Measurements from ENCODE around the gene ANHX. TPM values are rescaled to one million over a fixed set of nuclear protein-coding genes. Genes with fewer than 3 reads are reported as not detected.
"Not testable (repeated sequence)": the region's sequence is repeated elsewhere in the genome, so short reads cannot be mapped to it uniquely, and the experiment has no call there.

ANHX gene
- not detected for total RNA-seq
- polyA plus RNA-seq = not detected
- total RNA-seq = 0 reads per million in 6 experiments

- POLR2A ChIA-PET = no interaction called here
These were observed at the start of gene ANHX for GRCh38 chr12:133235401-133236112. Gene ANHX, minus strand, starts transcription at chr12:133235877. Its CDS starts 1,521 bp downstream, at chr12:133234356.

GRCh38 chr12:133264668-133265067 is 29.0 kb upstream of the ANHX start:
- ATAC-seq, POLR2A ChIA-PET, H3K27ac Mint-ChIP-seq, H3K36me3 Mint-ChIP-seq, H3K4me3 Mint-ChIP-seq, H3K27me3 Mint-ChIP-seq, H3K9me3 Mint-ChIP-seq, H3K4me1 Mint-ChIP-seq, DNase-seq: not testable (repeated sequence)

More at GRCh38 chr12:133235401-133236112, at the start of gene ANHX:
- Mint-ChIP-seq H3K27me3 (peaks cover 4 to 16% (median 8%) of the 10 kb centered on the region in 5 donors), H3K27ac (no peak within 1 kb of the TSS), H3K4me1 (no peaks in the 10 kb centered on the region), H3K4me3 (no peak within 1 kb of the TSS), H3K36me3 (peaks cover 0 to 19% (median 6%) of the 10 kb centered on the region in 3 donors), H3K9me3 (peaks cover 0 to 28% (median 18%) of the 10 kb centered on the region in 9 donors)
- DNase-seq (no peak), ATAC-seq (no peak)

GRCh38 chr12:133264173-133264572 is 28.5 kb upstream of the ANHX start:
- Mint-ChIP-seq H3K36me3 (peaks cover 0 to 2% (median 0%) of the 10 kb centered on the region in 3 donors), H3K4me1 (no peaks in the 10 kb centered on the region), H3K27me3 (no peaks in the 10 kb centered on the region), H3K27ac (no peak overlapping the region), H3K4me3 (no peak overlapping the region), H3K9me3 (peaks cover 0 to 10% (median 0%) of the 10 kb centered on the region in 9 donors)
- DNase-seq = no peak
- POLR2A ChIA-PET = no interaction called here
- ATAC-seq = no peak

- Mint-ChIP-seq H3K36me3 (peaks cover 0 to 13% (median 0%) of the 10 kb centered on the region in 3 donors), H3K4me3 (no peak overlapping the region), H3K27me3 (peaks cover 2 to 30% (median 12%) of the 10 kb centered on the region in 5 donors), H3K9me3 (peaks cover 9 to 45% (median 32%) of the 10 kb centered on the region in 9 donors), H3K4me1 (no peaks in the 10 kb centered on the region), H3K27ac (no peak overlapping the region)
- DNase-seq (no peak), ATAC-seq (no peak)
- POLR2A ChIA-PET = interaction anchor here (0.5 kb wide), 1 partner anchor 268 kb away, joined by 3 read pairs; no protein-coding TSS in a partner anchor
These were observed 20.6 kb upstream of the ANHX start for GRCh38 chr12:133256321-133256720.

- H3K4me1 Mint-ChIP-seq, ATAC-seq, H3K4me3 Mint-ChIP-seq, POLR2A ChIA-PET, DNase-seq, H3K27ac Mint-ChIP-seq: not testable (repeated sequence)
- Mint-ChIP-seq H3K27me3 (peaks cover 2 to 30% (median 12%) of the 10 kb centered on the region in 5 donors), H3K36me3 (peaks cover 0 to 13% (median 0%) of the 10 kb centered on the region in 3 donors), H3K9me3 (peaks cover 9 to 50% (median 32%) of the 10 kb centered on the region in 9 donors)
These were observed 20.2 kb upstream of the ANHX start for GRCh38 chr12:133255833-133256232.

GRCh38 chr12:133251732-133252131 is 16.1 kb upstream of the ANHX start:
- DNase-seq = no peak
- H3K4me3 Mint-ChIP-seq = no peak overlapping the region
- no peak for ATAC-seq
- H3K27me3 Mint-ChIP-seq = peaks cover 4 to 34% (median 11%) of the 10 kb centered on the region in 5 donors
- H3K9me3 Mint-ChIP-seq = peaks cover 15 to 62% (median 40%) of the 10 kb centered on the region in 9 donors
- H3K4me1 Mint-ChIP-seq = no peaks in the 10 kb centered on the region
- H3K27ac Mint-ChIP-seq = no peak overlapping the region
- H3K36me3 Mint-ChIP-seq = peaks cover 0 to 21% (median 0%) of the 10 kb centered on the region in 3 donors
- POLR2A ChIA-PET = no interaction called here

- POLR2A ChIA-PET = no interaction called here
- DNase-seq (no peak), ATAC-seq (no peak)
- Mint-ChIP-seq H3K4me3 (no peak overlapping the region), H3K27me3 (peaks cover 4 to 25% (median 16%) of the 10 kb centered on the region in 5 donors), H3K36me3 (peaks cover 0 to 28% (median 4%) of the 10 kb centered on the region in 3 donors), H3K27ac (no peak overlapping the region), H3K9me3 (peaks cover 0 to 33% (median 24%) of the 10 kb centered on the region in 9 donors), H3K4me1 (no peaks in the 10 kb centered on the region)
These were observed 879 bp upstream of the ANHX start for GRCh38 chr12:133236556-133236955.

GRCh38 chr12:133236144-133236543 is 467 bp upstream of the ANHX start:
- peaks cover 0 to 30% (median 23%) of the 10 kb centered on the region in 9 donors for H3K9me3 Mint-ChIP-seq
- H3K36me3 Mint-ChIP-seq = peaks cover 0 to 25% (median 4%) of the 10 kb centered on the region in 3 donors
- no peaks in the 10 kb centered on the region for H3K4me1 Mint-ChIP-seq
- ATAC-seq (no peak), DNase-seq (no peak)
- no peak overlapping the region for H3K4me3 Mint-ChIP-seq
- H3K27ac Mint-ChIP-seq = no peak overlapping the region
- H3K27me3 Mint-ChIP-seq = peaks cover 4 to 21% (median 12%) of the 10 kb centered on the region in 5 donors
- POLR2A ChIA-PET = no interaction called here

GRCh38 chr12:133234971-133235370 is 706 bp downstream of the ANHX start:
- H3K36me3 Mint-ChIP-seq = peaks cover 0 to 14% (median 6%) of the 10 kb centered on the region in 3 donors
- DNase-seq (no peak), ATAC-seq (no peak)
- POLR2A ChIA-PET = no interaction called here
- no peak overlapping the region for H3K4me3 Mint-ChIP-seq
- H3K27ac Mint-ChIP-seq = no peak overlapping the region
- peaks cover 3 to 28% (median 18%) of the 10 kb centered on the region in 9 donors for H3K9me3 Mint-ChIP-seq
- peaks cover 4 to 20% (median 7%) of the 10 kb centered on the region in 5 donors for H3K27me3 Mint-ChIP-seq
- no peaks in the 10 kb centered on the region for H3K4me1 Mint-ChIP-seq

GRCh38 chr12:133233993-133234564 is 1.6 kb downstream of the ANHX start:
- H3K36me3 Mint-ChIP-seq = peaks cover 0 to 9% (median 4%) of the 10 kb centered on the region in 3 donors
- H3K4me1 Mint-ChIP-seq = peaks cover 0 to 3% (median 0%) of the 10 kb centered on the region in 4 donors
- H3K4me3 Mint-ChIP-seq = no peak overlapping the region
- peaks cover 0 to 24% (median 18%) of the 10 kb centered on the region in 9 donors for H3K9me3 Mint-ChIP-seq
- H3K27ac Mint-ChIP-seq = no peak overlapping the region
- ATAC-seq (no peak), DNase-seq (no peak)
- POLR2A ChIA-PET = no interaction called here
- H3K27me3 Mint-ChIP-seq = peaks cover 0 to 21% (median 1%) of the 10 kb centered on the region in 5 donors

- Mint-ChIP-seq H3K9me3 (peaks cover 0 to 26% (median 20%) of the 10 kb centered on the region in 9 donors), H3K36me3 (peaks cover 0 to 8% (median 4%) of the 10 kb centered on the region in 3 donors), H3K4me1 (peaks cover 0 to 3% (median 0%) of the 10 kb centered on the region in 4 donors), H3K4me3 (no peak overlapping the region), H3K27ac (no peak overlapping the region), H3K27me3 (peaks cover 0 to 32% (median 4%) of the 10 kb centered on the region in 5 donors)
- no peak for ATAC-seq
- no peak for DNase-seq
- POLR2A ChIA-PET = no interaction called here
These were observed 2.7 kb downstream of the ANHX start for GRCh38 chr12:133233006-133233405.

GRCh38 chr12:133231001-133231400 is 4.7 kb downstream of the ANHX start:
- peaks cover 0 to 8% (median 2%) of the 10 kb centered on the region in 3 donors for H3K36me3 Mint-ChIP-seq
- H3K27ac Mint-ChIP-seq = no peak overlapping the region
- POLR2A ChIA-PET = no interaction called here
- H3K4me3 Mint-ChIP-seq = no peak overlapping the region
- no peak for DNase-seq
- no peak for ATAC-seq
- H3K9me3 Mint-ChIP-seq = peaks cover 0 to 22% (median 12%) of the 10 kb centered on the region in 9 donors
- H3K27me3 Mint-ChIP-seq = peaks cover 0 to 28% (median 4%) of the 10 kb centered on the region in 5 donors
- peaks cover 0 to 3% (median 0%) of the 10 kb centered on the region in 4 donors for H3K4me1 Mint-ChIP-seq

GRCh38 chr12:133227281-133227852 is 8.3 kb downstream of the ANHX start:
- Mint-ChIP-seq H3K4me1 (peaks cover 0 to 3% (median 0%) of the 10 kb centered on the region in 4 donors), H3K36me3 (peaks cover 0 to 5% (median 0%) of the 10 kb centered on the region in 3 donors), H3K9me3 (peaks cover 0 to 35% (median 21%) of the 10 kb centered on the region in 9 donors), H3K27ac (no peak overlapping the region), H3K27me3 (peaks cover 0 to 24% (median 3%) of the 10 kb centered on the region in 5 donors), H3K4me3 (no peak overlapping the region)
- DNase-seq = no peak
- POLR2A ChIA-PET = no interaction called here
- ATAC-seq = no peak

All from naive thymus-derived CD8-positive, alpha-beta T cell (primary cell).